Upper lobe of left lung (tissue), 6 donors: ENCODE results near the gene PNLIPRP3. TPM values are rescaled to one million over a fixed set of nuclear protein-coding genes. Genes with fewer than 3 reads are reported as not detected.

Source experiments
- ATAC-seq, 2 donors: fragments of 200-7000 bp; cut with Tn5 transposase; one replicate each; pipeline ENCODE4 v1.9.1; 2022; ENCODE audit warnings: mild to moderate bottlenecking in 2 of 2, moderate library complexity in 2 of 2; ENCODE audit not compliant: low FRiP score in 2 of 2
- DNase-seq, 2 donors: peaks; one replicate each; pipeline ENCODE4 v3.0.0-alpha.2; 2019 to 2020
- H3K27ac ChIP-seq, 4 donors: fragments of 200-600 bp; sonication (generic); one replicate each; pipeline ENCODE4 v1.5.1; 2016 to 2019
- H3K27me3 ChIP-seq, 4 donors: fragments of 200-600 bp; sonication (generic); one replicate each; pipeline ENCODE4 v1.5.1; 2017 to 2019
- H3K36me3 ChIP-seq, 4 donors: fragments of 200-600 bp; sonication (generic); one replicate each; pipeline ENCODE4 v1.5.1; 2016 to 2019
- H3K4me1 ChIP-seq, 4 donors: fragments of 200-600 bp; sonication (generic); one replicate each; pipeline ENCODE4 v1.5.1; 2018 to 2019
- H3K4me3 ChIP-seq, 4 donors: fragments of 200-600 bp; sonication (generic); one replicate each; pipeline ENCODE4 v1.5.1; 2017 to 2019; ENCODE audit warnings: mild to moderate bottlenecking in 2 of 4, moderate library complexity in 1 of 4
- H3K9me3 ChIP-seq, 4 donors: fragments of 200-600 bp; sonication (generic); one replicate each; pipeline ENCODE4 v1.5.1; 2018 to 2019
- CTCF ChIP-seq, 6 experiments: fragments of 450-650 bp in 4 of 6; fragments of 200-600 bp in 2 of 6; sonication (generic) in 2 of 6; IDR thresholded peaks; one replicate each; pipeline ENCODE4 v1.5.1; 2016 to 2019; ENCODE audit warnings: antibody characterized with exemption in 6 of 6
- EP300 ChIP-seq, 4 donors: sonication (generic); formaldehyde crosslinking; IDR thresholded peaks; one replicate each; pipeline ENCODE4 v1.5.1; 2017; ENCODE audit warnings: antibody characterized with exemption in 4 of 4, control low read depth in 2 of 4
- POLR2A ChIP-seq, 4 donors: fragments of 450-650 bp; IDR thresholded peaks; one replicate each; pipeline ENCODE4 v1.5.1; 2016 to 2017; ENCODE audit warnings: antibody characterized with exemption in 4 of 4, mild to moderate bottlenecking in 2 of 4
- POLR2AphosphoS5 ChIP-seq, 2 donors: sonication (generic); formaldehyde crosslinking; IDR thresholded peaks; one replicate each; pipeline ENCODE4 v1.5.1; 2017; ENCODE audit warnings: antibody characterized with exemption in 2 of 2
- WGBS, 2 donors: methylation state at CpG; one replicate each; pipeline ENCODE4 v1.1.5; 2017 to 2018; 5-methylcytosine and 5-hydroxymethylcytosine counted together
- total RNA-seq, 6 donors: library from RNA; depleted of rRNA in 4 of 6; stranded (reverse); fragments of >200 nt in 4 of 6; gene quantifications; one replicate each; pipeline versions ENCODE4 v1.1.0 to v1.2.1, GENCODE V29; 2016 to 2021
- donor health status: DM: no; HTN: no; CAD: no; lungs with moderate emphysema.
- donor health status: DM: no; HTN: yes; CAD: no; lungs with severe emphysema.

Gene PNLIPRP3
- total RNA-seq, 6 donors from 2014 or later, result 0.20 to 0.22 TPM; not detected in 4

DNA sequence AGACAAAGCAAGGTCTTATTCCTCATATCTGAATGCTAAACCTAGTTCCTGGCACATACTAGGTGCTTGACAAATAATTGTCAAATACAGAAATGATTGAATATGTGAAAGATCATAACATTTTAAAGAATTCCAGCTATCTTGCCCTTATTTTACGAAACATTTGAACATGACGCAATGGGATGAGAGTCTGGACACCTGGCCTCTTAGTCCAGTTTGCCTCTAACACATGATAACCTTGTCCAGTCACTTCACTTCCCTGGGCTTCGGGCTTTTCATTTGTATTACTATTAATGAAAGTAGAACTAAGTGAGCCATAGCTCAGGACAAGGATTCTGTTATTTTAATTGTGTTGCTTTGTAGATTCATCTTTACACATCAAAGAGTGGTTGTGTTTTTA, 32.6 kb downstream of the PNLIPRP3 start:
- TF ChIP-seq POLR2AphosphoS5 (IDR thresholded peaks at IDR 0.05), result no peak
- TF ChIP-seq EP300 (IDR thresholded peaks at IDR 0.05), result no peak
- TF ChIP-seq CTCF (IDR thresholded peaks at IDR 0.05), result no peak
- TF ChIP-seq POLR2A (IDR thresholded peaks at IDR 0.05), result no peak
- 75 to 88% methylated on average over 3 of the region's 3 CpGs for WGBS, 2 donors
- Histone ChIP-seq H3K4me3 (no peak overlapping the region), H3K27ac (no peak overlapping the region), H3K27me3 (no peaks in the 10 kb centered on the region), H3K36me3 (no peaks in the 10 kb centered on the region), H3K9me3 (no peaks in the 10 kb centered on the region), H3K4me1 (no peaks in the 10 kb centered on the region)
- DNase-seq, result no peak
- ATAC-seq, result no peak

DNA sequence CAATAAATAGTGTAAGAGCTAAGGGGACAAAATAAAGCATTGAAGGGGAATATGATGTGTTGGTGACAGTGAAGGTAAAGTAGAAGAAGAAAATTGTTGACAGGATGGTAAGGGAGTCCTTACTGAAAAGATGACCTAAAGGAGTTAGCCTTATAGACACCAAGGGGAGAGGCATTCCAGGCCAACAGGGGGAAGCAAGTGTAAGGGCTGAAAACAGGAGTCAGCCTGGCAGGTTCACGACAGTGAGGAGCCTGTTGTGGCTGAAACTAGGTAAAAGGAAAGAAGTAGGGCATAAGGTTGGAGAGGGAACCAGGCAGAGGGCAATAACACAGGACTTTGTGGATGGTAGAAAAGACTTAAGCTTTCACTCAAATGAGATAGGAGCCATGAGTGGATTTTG, 34.0 kb downstream of the PNLIPRP3 start:
- Histone ChIP-seq H3K4me3 (no peak overlapping the region), H3K9me3 (no peaks in the 10 kb centered on the region), H3K4me1 (no peaks in the 10 kb centered on the region), H3K36me3 (no peaks in the 10 kb centered on the region), H3K27me3 (no peaks in the 10 kb centered on the region), H3K27ac (no peak overlapping the region)
- no peak for TF ChIP-seq EP300 (IDR thresholded peaks at IDR 0.05)
- no peak for TF ChIP-seq POLR2AphosphoS5 (IDR thresholded peaks at IDR 0.05)
- no peak for TF ChIP-seq POLR2A (IDR thresholded peaks at IDR 0.05)
- TF ChIP-seq CTCF (IDR thresholded peaks at IDR 0.05), result no peak
- ATAC-seq (no peak), DNase-seq (no peak)
- 0 to 60% methylated on average over 1 of the region's 1 CpG for WGBS, 2 donors

DNA sequence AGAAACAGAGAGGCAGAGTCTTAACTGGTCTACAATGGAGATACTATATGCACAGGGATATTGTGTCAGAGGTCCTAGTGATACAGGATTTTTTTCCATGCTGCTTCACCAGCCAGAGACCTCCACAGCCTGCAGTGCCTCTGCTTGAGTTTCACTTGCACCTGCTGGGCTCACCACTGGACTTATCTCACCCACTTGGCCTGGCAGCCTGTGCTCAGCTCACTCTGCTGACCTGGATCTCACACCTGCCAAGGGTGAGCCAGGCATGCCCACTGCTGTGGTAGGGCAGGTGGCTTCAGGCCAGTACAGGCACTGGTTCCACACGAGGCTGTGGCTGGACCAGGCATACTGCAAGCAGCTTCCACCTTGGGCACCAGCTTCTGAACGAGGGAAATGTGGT, 36.6 kb downstream of the PNLIPRP3 start:
- Histone ChIP-seq H3K4me1 (no peaks in the 10 kb centered on the region), H3K9me3 (no peaks in the 10 kb centered on the region), H3K27ac (no peak overlapping the region), H3K27me3 (no peaks in the 10 kb centered on the region), H3K36me3 (no peaks in the 10 kb centered on the region), H3K4me3 (no peak overlapping the region)
- TF ChIP-seq POLR2AphosphoS5 (IDR thresholded peaks at IDR 0.05) (no peak), POLR2A (IDR thresholded peaks at IDR 0.05) (no peak), EP300 (IDR thresholded peaks at IDR 0.05) (no peak), CTCF (IDR thresholded peaks at IDR 0.05) (no peak)
- WGBS, 2 donors, result 63 to 83% methylated on average over 1 to 2 of the region's 2 CpGs
- DNase-seq (no peak), ATAC-seq (peak in 1 of 2 donors; percentile 11)

DNA sequence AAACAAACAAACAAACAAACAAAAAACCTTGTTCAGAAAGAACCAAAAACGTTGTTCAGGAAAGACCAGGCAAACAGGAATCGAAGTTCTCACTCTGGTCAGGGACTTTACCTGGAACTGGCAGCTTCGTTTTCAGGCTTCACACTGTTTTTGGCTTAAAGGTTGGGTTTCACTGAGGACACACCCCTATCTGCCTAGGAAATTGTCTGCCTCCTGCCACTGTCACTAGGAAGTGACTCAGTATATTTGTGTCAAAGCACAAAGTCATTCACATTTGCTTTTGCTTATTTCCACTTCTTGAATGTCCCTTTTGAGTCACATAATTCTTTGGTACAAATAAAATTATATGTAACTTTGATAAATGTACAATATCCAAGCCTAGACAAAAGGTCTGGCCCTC, 37.9 kb downstream of the PNLIPRP3 start:
- H3K27me3 ChIP-seq, result no peaks in the 10 kb centered on the region
- WGBS, 2 donors, result 30 to 37% methylated on average over 3 of the region's 3 CpGs
- TF ChIP-seq POLR2AphosphoS5 (IDR thresholded peaks at IDR 0.05), result no peak
- no peak for TF ChIP-seq EP300 (IDR thresholded peaks at IDR 0.05)
- TF ChIP-seq POLR2A (IDR thresholded peaks at IDR 0.05), result no peak
- TF ChIP-seq CTCF (IDR thresholded peaks at IDR 0.05), result no peak
- DNase-seq (no peak), ATAC-seq (no peak)
- no peak overlapping the region for H3K4me3 ChIP-seq
- no peaks in the 10 kb centered on the region for H3K36me3 ChIP-seq
- H3K27ac ChIP-seq, result no peak overlapping the region
- no peaks in the 10 kb centered on the region for H3K9me3 ChIP-seq
- no peaks in the 10 kb centered on the region for H3K4me1 ChIP-seq

DNA sequence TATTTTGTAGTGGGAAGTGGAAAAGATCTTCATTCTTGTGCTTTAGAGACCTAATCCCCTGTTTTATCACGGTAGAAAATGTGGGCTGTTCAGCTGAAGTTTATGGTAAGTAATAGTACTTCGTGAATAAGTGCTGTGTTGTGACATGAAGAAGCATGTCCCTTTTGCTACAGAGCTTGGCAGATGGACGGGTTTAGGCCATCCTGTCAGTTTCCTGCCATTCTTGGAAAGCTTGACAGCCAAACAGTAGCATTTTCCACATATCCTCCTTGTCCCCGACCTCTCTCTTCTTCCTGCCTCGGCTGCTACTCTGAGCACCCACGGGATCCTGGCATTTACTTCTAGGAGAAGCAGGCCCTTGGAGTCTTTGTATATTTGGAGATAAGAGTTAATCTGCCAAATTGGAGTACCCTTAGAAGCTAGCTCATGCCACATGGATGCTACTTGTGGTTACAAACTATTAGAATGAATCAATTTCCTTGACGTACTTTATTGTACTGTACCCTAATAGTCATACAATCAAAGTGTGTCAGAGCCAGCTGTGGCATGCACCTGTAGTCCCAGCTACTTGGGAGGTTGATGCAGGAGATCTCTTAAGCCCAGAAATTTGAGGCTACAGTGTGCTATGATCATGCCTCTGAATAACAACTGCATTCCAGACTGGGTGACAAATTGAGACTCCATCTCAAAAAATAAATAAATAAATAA, 39.2 kb downstream of the PNLIPRP3 start:
- 46 to 63% methylated on average over 7 of the region's 7 CpGs for WGBS, 2 donors
- TF ChIP-seq CTCF (IDR thresholded peaks at IDR 0.05), result no peak
- no peak for TF ChIP-seq POLR2AphosphoS5 (IDR thresholded peaks at IDR 0.05)
- no peak for TF ChIP-seq EP300 (IDR thresholded peaks at IDR 0.05)
- TF ChIP-seq POLR2A (IDR thresholded peaks at IDR 0.05), result no peak
- no peak for DNase-seq
- Histone ChIP-seq H3K27ac (no peak overlapping the region), H3K4me1 (no peaks in the 10 kb centered on the region), H3K9me3 (no peaks in the 10 kb centered on the region), H3K36me3 (no peaks in the 10 kb centered on the region), H3K4me3 (no peak overlapping the region), H3K27me3 (no peaks in the 10 kb centered on the region)
- ATAC-seq, result no peak
